ENCODE measurements around the gene NCMAP. TPM values are rescaled to one million over a fixed set of nuclear protein-coding genes. Genes with fewer than 3 reads are reported as not detected.

Gene NCMAP
- polyA plus RNA-seq, 1 donor (not counting 4 experiments of a cell fraction or from before 2014, with no cell fraction given), result 0.05 TPM

DNA sequence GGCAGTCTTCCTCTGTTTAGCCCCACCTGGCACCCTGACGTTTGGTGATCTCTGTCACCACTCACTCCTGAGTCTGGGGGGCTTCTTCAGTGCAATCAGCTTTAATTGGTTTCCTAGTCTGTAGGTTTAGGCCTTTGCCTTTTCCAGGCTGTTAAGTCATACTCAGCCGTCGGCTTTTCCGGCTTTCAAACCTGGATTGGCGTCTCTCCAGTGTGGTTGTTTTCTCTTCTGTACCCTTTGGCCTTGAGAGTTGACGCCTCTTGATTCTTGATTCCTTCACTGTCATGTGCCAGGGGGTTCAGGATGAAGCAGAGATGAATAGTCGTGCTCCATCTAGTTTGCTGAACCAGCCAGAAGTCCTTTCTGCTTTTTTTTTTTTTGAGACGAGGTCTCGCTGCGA, 24.9 kb downstream of the NCMAP start:
- no peak for TF ChIP-seq EZH2 (IDR thresholded peaks at IDR 0.05; ENCODE audit: low read length)
- TF ChIP-seq, protein P1, sequence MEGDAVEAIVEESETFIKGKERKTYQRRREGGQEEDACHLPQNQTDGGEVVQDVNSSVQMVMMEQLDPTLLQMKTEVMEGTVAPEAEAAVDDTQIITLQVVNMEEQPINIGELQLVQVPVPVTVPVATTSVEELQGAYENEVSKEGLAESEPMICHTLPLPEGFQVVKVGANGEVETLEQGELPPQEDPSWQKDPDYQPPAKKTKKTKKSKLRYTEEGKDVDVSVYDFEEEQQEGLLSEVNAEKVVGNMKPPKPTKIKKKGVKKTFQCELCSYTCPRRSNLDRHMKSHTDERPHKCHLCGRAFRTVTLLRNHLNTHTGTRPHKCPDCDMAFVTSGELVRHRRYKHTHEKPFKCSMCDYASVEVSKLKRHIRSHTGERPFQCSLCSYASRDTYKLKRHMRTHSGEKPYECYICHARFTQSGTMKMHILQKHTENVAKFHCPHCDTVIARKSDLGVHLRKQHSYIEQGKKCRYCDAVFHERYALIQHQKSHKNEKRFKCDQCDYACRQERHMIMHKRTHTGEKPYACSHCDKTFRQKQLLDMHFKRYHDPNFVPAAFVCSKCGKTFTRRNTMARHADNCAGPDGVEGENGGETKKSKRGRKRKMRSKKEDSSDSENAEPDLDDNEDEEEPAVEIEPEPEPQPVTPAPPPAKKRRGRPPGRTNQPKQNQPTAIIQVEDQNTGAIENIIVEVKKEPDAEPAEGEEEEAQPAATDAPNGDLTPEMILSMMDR (optimal IDR thresholded peaks at IDR 0.05 in 1 of 3, IDR thresholded peaks at IDR 0.05 in 1 of 3, conservative IDR thresholded peaks at IDR 0.05 in 1 of 3; ENCODE audit: extremely low read depth in 1 of 3, insufficient read depth in 2 of 3, low read length in 3 of 3), result no peak
- Histone ChIP-seq H3K79me2 (ENCODE audit: control insufficient read depth, insufficient read depth, low read length) (no peaks in the 10 kb centered on the region), H3K36me3 (ENCODE audit: control insufficient read depth in 2 of 2, extremely low read depth in 1 of 2, insufficient read depth in 2 of 2, low read length in 2 of 2) (no peaks in the 10 kb centered on the region), H3K4me2 (ENCODE audit: control insufficient read depth, extremely low read depth, insufficient read depth, low read depth, low read length) (no peak overlapping the region), H3K27me3 (ENCODE audit: control insufficient read depth, extremely low read depth, insufficient read depth, low read length) (peaks cover 6% of the 10 kb centered on the region), H3K9me3 (ENCODE audit: control insufficient read depth, low read depth, low read length) (no peaks in the 10 kb centered on the region), H3K27ac (ENCODE audit: control insufficient read depth, insufficient read depth, low read length) (no peak overlapping the region), H3K4me3 (ENCODE audit: control insufficient read depth in 2 of 3, extremely low read depth in 1 of 3, insufficient read depth in 2 of 3, low read depth in 1 of 3, low read length in 3 of 3) (no peak overlapping the region), H4K20me1 (ENCODE audit: control insufficient read depth, extremely low read depth, insufficient read depth, low read length) (no peaks in the 10 kb centered on the region), H3K9me1 (ENCODE audit: control insufficient read depth, extremely low read depth, insufficient read depth, low read length) (no peaks in the 10 kb centered on the region), H3K9ac (ENCODE audit: control insufficient read depth, extremely low read depth, insufficient read depth, low read length) (no peak overlapping the region), H3K4me1 (ENCODE audit: control insufficient read depth, extremely low read depth, insufficient read depth, low read length) (no peaks in the 10 kb centered on the region), H2AFZ (ENCODE audit: control insufficient read depth, low read length) (no peak overlapping the region)
- DNase-seq (ENCODE audit: low read depth, low spot score) (no peak), FAIRE-seq (no peak)
- dilution Hi-C loops (cut with MboI; ENCODE audit: extremely low pct_ligation_motif_present, low sequenced_read_pairs), result no loop called here

DNA sequence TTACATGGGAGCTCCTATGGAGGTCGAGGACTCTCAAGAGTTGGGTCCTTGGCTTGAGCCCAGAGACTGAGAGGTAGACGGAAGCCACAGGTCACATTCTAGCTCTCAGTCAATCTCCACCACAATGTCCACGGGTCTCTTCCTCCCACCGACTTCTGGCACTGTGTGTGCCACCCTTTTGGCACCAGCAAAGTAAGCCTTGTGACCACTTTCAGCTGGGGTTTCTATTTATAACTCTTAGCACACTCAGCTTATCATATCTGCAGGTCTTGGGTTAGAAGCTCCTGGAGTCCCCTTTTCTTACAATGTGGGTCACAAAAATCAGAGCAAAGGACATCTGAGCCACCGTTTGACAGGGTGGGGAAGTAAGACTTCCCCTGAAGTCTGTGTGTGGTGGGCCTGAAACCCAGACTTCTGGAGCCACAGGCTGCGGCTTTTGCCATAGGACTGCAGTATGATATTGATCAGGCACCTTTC, 28.3 kb downstream of the NCMAP start:
- H3K9me1 ChIP-seq (ENCODE audit: control insufficient read depth, extremely low read depth, insufficient read depth, low read length), result no peaks in the 10 kb centered on the region
- H3K79me2 ChIP-seq (ENCODE audit: control insufficient read depth, insufficient read depth, low read length), result no peaks in the 10 kb centered on the region
- H3K4me1 ChIP-seq (ENCODE audit: control insufficient read depth, extremely low read depth, insufficient read depth, low read length), result no peaks in the 10 kb centered on the region
- H3K27me3 ChIP-seq (ENCODE audit: control insufficient read depth, extremely low read depth, insufficient read depth, low read length), result peaks cover 8% of the 10 kb centered on the region
- no peak overlapping the region for H3K9ac ChIP-seq (ENCODE audit: control insufficient read depth, extremely low read depth, insufficient read depth, low read length)
- H2AFZ ChIP-seq (ENCODE audit: control insufficient read depth, low read length), result no peak overlapping the region
- H3K36me3 ChIP-seq (ENCODE audit: control insufficient read depth in 2 of 2, extremely low read depth in 1 of 2, insufficient read depth in 2 of 2, low read length in 2 of 2), result no peaks in the 10 kb centered on the region
- no peaks in the 10 kb centered on the region for H4K20me1 ChIP-seq (ENCODE audit: control insufficient read depth, extremely low read depth, insufficient read depth, low read length)
- H3K27ac ChIP-seq (ENCODE audit: control insufficient read depth, insufficient read depth, low read length), result no peak overlapping the region
- TF ChIP-seq EZH2 (IDR thresholded peaks at IDR 0.05; ENCODE audit: low read length), result no peak
- TF ChIP-seq, protein P1 (optimal IDR thresholded peaks at IDR 0.05 in 1 of 3, IDR thresholded peaks at IDR 0.05 in 1 of 3, conservative IDR thresholded peaks at IDR 0.05 in 1 of 3; ENCODE audit: extremely low read depth in 1 of 3, insufficient read depth in 2 of 3, low read length in 3 of 3), result no peak
- H3K4me2 ChIP-seq (ENCODE audit: control insufficient read depth, extremely low read depth, insufficient read depth, low read depth, low read length), result no peak overlapping the region
- dilution Hi-C loops (cut with MboI; ENCODE audit: extremely low pct_ligation_motif_present, low sequenced_read_pairs), result no loop called here
- DNase-seq (ENCODE audit: low read depth, low spot score) (no peak), FAIRE-seq (no peak)
- H3K9me3 ChIP-seq (ENCODE audit: control insufficient read depth, low read depth, low read length), result no peaks in the 10 kb centered on the region
- H3K4me3 ChIP-seq (ENCODE audit: control insufficient read depth in 2 of 3, extremely low read depth in 1 of 3, insufficient read depth in 2 of 3, low read depth in 1 of 3, low read length in 3 of 3), result no peak overlapping the region

All from keratinocyte (primary cell).